Kidney glomerular epithelial cell (primary cell): Measurements from ENCODE around the gene CUTC.
"Not testable (repeated sequence)": the region's sequence is repeated elsewhere in the genome, so short reads cannot be mapped to it uniquely, and the experiment has no call there.

ENCODE experiments used
- DNase-seq: peaks from one replicate; lab custom pipeline; 2025; lab: John Stamatoyannopoulos, UW

The CUTC gene

GRCh38 chr10:99742701-99743100, 10.7 kb downstream of the CUTC start:
- no peak for DNase-seq

- no peak for DNase-seq
These were observed 11.8 kb downstream of the CUTC start for GRCh38 chr10:99743841-99744240.

GRCh38 chr10:99746166-99746565, 14.1 kb downstream of the CUTC start:
- DNase-seq = not testable (repeated sequence)

GRCh38 chr10:99748823-99749451, 16.9 kb downstream of the CUTC start:
- no peak for DNase-seq

- DNase-seq = no peak
These were observed 18.6 kb downstream of the CUTC start for GRCh38 chr10:99750641-99751040.

GRCh38 chr10:99754670-99755069, 22.6 kb downstream of the CUTC start:
- no peak for DNase-seq

GRCh38 chr10:99756159-99756558, 24.1 kb downstream of the CUTC start:
- DNase-seq = no peak

- no peak for DNase-seq
These were observed 26.3 kb downstream of the CUTC start for GRCh38 chr10:99758211-99758891.

GRCh38 chr10:99760321-99760720, 28.3 kb downstream of the CUTC start:
- DNase-seq = no peak

- DNase-seq = no peak
These were observed 29.3 kb downstream of the CUTC start for GRCh38 chr10:99761365-99761764.

- DNase-seq = no peak
These were observed 33.8 kb downstream of the CUTC start for GRCh38 chr10:99765672-99766301.

GRCh38 chr10:99766302-99766681, 34.3 kb downstream of the CUTC start:
- DNase-seq = no peak

- DNase-seq = no peak
These were observed 35.9 kb downstream of the CUTC start for GRCh38 chr10:99767901-99768300.

GRCh38 chr10:99768556-99768955, 36.5 kb downstream of the CUTC start:
- DNase-seq = no peak

GRCh38 chr10:99769706-99770105, 37.7 kb downstream of the CUTC start:
- no peak for DNase-seq

GRCh38 chr10:99770408-99771045, 38.5 kb downstream of the CUTC start:
- DNase-seq = no peak

GRCh38 chr10:99775850-99776249, 43.8 kb downstream of the CUTC start:
- DNase-seq = peak; percentile 91

GRCh38 chr10:99777918-99778714, 46.1 kb downstream of the CUTC start:
- DNase-seq = no peak

GRCh38 chr10:99779335-99779734, 47.3 kb downstream of the CUTC start:
- peak; percentile 59 for DNase-seq

GRCh38 chr10:99781734-99782429, 49.8 kb downstream of the CUTC start:
- no peak for DNase-seq

GRCh38 chr10:99782447-99783286, 50.6 kb downstream of the CUTC start, which contains the start of gene ABCC2:
Gene ABCC2 (plus strand): TSS chr10:99782640. CDS start chr10:99782845, 205 bp downstream.
- no peak for DNase-seq
